ENCODE results near the gene PREP. TPM values are rescaled to one million over a fixed set of nuclear protein-coding genes. Genes with fewer than 3 reads are reported as not detected.

The PREP gene
- total and polyA plus RNA-seq, 2 of the 8 experiments (the other 6 are each of a cell fraction or from before 2014, with no cell fraction given) = 26.8 to 70.0 TPM

- TF ChIP-seq FOSL1 (IDR thresholded peaks at IDR 0.05; ENCODE audit: insufficient read depth, low read depth, low read length) = no peak
- TF ChIP-seq POLR2A (IDR thresholded peaks at IDR 0.05; ENCODE audit: control extremely low read depth in 1 of 2, low read depth in 2 of 2, low read length in 2 of 2) = peak in 1 of 2 experiments; percentile 55; a peak in 2 of 3 replicates
- TF ChIP-seq CBX8 (IDR thresholded peaks at IDR 0.05; ENCODE audit: borderline replicate concordance, low read depth, low read length) = no peak
- TF ChIP-seq SP2 (IDR thresholded peaks at IDR 0.05; ENCODE audit: low read length) = no peak
- no peak for TF ChIP-seq RXRA (IDR thresholded peaks at IDR 0.05; ENCODE audit: insufficient read depth, low read depth, low read length)
- no peak for TF ChIP-seq BACH1 (IDR thresholded peaks at IDR 0.05; ENCODE audit: low read length)
- TF ChIP-seq ZNF274 (IDR thresholded peaks at IDR 0.05; ENCODE audit: borderline replicate concordance, extremely low read depth, low read length) = no peak
Observed at GRCh38 chr6:105402939-105403935, at the start of gene PREP (continued).

All from H1 (cell line).